ENCODE data around the gene STAT3.
"Not testable (repeated sequence)": the region's sequence is repeated elsewhere in the genome, so short reads cannot be mapped to it uniquely, and the experiment has no call there.

The STAT3 gene

GRCh38 chr17:42274253-42274542 is 114.0 kb downstream of the STAT3 start:
- no peak for DNase-seq

GRCh38 chr17:42273474-42274252 is 114.6 kb downstream of the STAT3 start:
- DNase-seq = no peak

- no peak for DNase-seq
Observed at GRCh38 chr17:42272162-42272907, 115.9 kb downstream of the STAT3 start.

- no peak for DNase-seq
Observed at GRCh38 chr17:42271779-42272035, 116.5 kb downstream of the STAT3 start.

GRCh38 chr17:42271006-42271778 is 117.0 kb downstream of the STAT3 start:
- no peak for DNase-seq

GRCh38 chr17:42270596-42270995 is 117.6 kb downstream of the STAT3 start:
- no peak for DNase-seq

GRCh38 chr17:42270170-42270535 is 118.1 kb downstream of the STAT3 start:
- DNase-seq = no peak

- no peak for DNase-seq
Observed at GRCh38 chr17:42268236-42268635, 120.0 kb downstream of the STAT3 start.

GRCh38 chr17:42266918-42267766 is 121.1 kb downstream of the STAT3 start:
- no peak for DNase-seq

- DNase-seq = no peak
Observed at GRCh38 chr17:42266462-42266861, 121.8 kb downstream of the STAT3 start.

- not testable (repeated sequence) for DNase-seq
Observed at GRCh38 chr17:42264366-42264765, 123.9 kb downstream of the STAT3 start.

All from NCI-H1930 (cell line).